ENCODE measurements around the gene OBI1.

OBI1 gene

DNA sequence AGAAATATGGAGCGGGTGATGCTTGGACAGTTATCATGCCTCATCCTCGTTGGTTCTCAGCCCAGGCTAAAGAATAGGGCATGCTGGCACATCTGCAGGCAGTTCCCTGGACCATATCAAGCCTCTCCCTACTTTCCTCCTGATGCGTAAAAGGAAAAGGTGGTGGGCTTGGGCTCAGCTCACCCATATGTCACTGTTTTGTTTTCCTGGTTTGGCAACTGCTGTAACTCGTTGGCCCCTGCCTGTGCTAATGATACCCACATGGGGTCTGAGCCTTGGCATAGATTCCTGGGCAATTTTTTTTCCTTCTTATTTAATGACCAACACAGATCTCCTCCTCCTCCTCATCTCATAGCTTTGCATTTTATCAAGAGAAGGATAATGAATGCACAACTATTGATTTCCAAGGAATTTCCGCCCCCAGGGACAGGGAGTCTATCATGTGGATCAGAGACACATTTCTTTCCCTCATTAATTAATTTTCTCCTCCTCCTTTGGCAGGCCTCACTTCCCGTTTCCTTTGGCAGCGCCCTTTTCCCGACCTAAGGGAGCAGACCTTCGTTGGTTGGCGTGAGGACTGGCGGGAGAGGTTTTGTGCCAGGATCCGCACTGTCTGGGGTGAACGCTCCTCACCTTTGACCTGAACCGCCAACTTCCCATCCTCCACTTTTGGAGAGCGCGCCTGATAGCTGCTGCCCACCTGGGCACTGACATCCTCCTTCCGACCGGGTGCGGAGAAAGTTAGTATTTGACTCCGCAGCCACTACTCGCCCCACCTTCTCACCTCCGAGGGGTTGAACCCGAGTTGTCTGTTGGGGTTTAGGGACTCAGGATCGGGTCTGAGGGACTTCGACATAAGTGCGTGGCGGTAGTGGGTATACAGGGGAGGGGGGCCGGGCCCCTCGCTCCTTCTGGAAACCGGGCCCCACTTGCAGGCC, 52.2 kb downstream of the OBI1 start:
- in situ Hi-C loops (cut with MboI; ENCODE audit: low pct_unique_long_range_greater_than_20kb, low sequenced_read_pairs), result no loop called here
- no peak for DNase-seq

DNA sequence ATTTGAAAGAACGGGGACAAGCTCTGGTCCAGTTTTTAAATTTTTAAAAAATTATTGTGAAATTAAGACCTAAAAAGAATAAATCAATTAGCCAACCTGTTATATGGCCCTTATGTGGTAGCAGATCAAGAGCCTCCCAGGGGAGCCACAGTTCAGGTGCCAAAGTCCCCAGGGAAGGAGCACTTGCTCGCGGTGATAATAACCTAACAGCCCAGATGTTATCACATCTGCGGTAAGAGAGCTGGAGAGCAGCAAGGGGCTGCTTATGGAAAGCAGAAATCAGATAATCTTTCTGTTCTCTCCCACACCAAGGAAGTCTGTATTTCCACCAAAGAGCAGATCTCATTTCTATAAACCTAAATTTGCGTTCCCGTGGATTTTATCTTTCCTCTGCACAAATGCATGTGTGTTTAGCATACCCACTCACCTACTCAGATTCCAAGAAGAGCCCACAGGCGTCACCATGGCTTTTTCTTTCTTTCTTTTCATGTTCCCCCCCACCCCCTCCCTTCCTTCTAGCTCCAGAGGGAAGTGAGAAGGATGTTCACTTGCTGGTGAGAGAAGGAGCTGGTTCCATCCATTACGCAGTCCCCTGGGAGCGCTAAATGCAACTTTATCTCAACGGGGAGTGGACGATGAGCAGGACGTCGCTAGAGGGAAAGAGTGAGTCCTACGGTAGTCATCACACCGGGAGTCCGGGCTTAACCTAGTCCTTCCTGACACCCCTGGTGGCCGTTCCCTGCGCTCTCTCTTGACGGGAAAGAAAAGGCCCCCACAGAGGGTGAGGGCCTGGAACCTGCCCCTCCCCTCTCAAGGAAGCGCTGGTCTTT, 54.0 kb downstream of the OBI1 start:
- in situ Hi-C loops (cut with MboI; ENCODE audit: low pct_unique_long_range_greater_than_20kb, low sequenced_read_pairs), result no loop called here

DNA sequence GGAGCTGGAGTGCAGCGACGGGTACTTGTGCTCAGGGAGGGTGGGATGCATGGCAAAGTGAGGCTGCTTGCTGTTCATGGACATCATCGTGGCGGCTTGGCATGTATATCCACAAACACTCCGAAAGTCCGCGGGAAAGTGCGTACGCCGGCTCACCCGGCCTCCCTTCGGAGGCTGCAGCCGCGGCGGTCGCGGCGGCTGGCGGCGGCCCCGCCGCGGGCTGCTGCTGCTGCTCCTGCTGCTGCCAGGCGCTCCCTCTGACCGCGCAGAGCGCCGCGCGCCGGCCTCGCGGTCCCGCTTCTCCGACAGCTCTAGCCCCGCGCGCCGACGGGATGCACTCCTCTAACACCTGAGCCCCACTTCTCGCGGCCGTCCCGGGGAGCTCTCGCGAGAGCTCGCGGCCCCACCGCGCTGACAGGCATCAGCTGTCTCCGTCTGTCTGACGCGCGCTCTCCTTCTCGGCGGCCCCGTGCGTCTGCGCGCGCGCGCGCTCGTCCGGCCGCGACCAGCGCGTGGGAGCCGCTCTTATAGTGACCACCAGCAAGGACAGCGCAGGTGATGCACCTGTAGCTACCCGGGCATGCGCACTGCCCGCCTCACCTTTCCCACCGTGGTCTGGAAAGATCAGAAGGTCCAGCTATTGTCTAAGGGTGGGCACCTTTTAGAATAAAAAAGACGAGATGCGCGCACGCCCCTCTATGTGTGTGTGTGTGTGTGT, 55.6 kb downstream of the OBI1 start, which contains the start of gene POU4F1:
Gene POU4F1 (minus strand): TSS at position 313 of the 718 bp plus-strand sequence. CDS start 226 bp downstream, at position 87.
- in situ Hi-C loops (cut with MboI; ENCODE audit: low pct_unique_long_range_greater_than_20kb, low sequenced_read_pairs), result no loop called here
- DNase-seq, result peak; percentile 75

More for the DNA sequence above, 54.0 kb downstream of the OBI1 start:
- DNase-seq, result peak; percentile 40

DNA sequence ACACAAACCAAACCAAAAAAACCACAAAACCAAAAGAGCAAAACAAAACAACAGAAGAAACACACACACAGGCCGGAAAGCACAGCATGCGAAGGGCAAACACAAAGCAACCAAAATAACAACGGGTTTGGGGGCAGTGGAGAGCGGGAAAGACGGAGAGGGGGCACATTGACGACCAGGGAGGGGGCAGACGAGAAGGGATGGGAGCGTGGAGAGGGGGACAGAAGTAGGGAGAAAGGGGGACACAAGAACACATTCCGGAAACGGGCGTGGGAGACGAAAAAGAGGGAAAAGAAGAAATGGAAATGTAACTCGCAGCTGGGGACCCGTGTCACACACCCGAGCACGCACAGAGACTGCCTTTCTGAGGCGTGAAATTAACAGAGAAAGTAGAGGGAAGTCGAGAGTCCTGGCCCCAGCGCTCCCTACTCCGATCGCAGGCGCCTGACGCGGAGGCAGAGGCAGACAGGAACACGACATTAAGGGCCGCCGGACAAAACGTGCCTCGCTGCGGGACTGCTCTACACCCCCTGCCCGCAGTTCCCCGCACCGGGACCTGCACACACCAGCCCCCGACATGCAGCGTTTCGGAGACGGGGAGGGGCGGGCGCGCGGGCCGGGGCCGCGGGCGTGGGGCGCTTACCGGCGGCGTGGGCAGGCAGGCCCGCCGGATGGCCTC, 56.3 kb downstream of the OBI1 start:
- in situ Hi-C loops (cut with MboI; ENCODE audit: low pct_unique_long_range_greater_than_20kb, low sequenced_read_pairs), result no loop called here
- peak; percentile 50 for DNase-seq

DNA sequence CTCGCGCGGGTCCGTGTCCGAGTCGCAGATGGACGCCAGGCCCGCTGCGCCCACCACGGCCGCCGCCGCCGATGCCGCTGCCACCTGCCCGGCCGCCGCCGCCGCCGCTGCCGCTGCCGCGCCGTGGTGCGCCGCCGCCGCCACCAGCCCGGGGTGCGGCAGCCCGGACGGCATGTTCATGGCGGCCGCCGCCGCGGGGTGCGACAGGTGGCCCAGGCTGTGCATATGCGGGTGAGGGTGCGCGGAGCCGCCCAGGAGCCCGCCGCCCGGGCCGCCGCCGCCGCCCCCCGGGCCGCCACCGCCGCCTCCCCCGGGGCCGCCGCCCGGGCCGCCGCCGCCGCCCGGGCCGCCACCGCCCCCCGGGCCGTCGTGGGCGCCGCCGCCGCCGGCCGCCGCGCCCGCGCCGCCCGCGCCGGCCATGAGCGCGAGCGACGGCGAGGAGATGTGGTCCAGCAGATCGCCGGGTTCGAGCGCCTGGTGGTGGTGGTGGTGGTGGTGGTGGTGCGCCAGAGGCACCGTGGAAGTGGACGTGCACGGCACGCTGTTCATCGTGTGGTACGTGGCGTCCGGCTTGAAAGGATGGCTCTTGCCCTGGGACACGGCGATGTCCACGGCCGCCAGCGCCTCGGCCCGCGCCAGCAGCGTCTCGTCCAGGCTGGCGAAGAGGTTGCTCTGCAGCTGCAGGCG, 56.9 kb downstream of the OBI1 start:
- in situ Hi-C loops (cut with MboI; ENCODE audit: low pct_unique_long_range_greater_than_20kb, low sequenced_read_pairs), result no loop called here
- DNase-seq, result no peak

DNA sequence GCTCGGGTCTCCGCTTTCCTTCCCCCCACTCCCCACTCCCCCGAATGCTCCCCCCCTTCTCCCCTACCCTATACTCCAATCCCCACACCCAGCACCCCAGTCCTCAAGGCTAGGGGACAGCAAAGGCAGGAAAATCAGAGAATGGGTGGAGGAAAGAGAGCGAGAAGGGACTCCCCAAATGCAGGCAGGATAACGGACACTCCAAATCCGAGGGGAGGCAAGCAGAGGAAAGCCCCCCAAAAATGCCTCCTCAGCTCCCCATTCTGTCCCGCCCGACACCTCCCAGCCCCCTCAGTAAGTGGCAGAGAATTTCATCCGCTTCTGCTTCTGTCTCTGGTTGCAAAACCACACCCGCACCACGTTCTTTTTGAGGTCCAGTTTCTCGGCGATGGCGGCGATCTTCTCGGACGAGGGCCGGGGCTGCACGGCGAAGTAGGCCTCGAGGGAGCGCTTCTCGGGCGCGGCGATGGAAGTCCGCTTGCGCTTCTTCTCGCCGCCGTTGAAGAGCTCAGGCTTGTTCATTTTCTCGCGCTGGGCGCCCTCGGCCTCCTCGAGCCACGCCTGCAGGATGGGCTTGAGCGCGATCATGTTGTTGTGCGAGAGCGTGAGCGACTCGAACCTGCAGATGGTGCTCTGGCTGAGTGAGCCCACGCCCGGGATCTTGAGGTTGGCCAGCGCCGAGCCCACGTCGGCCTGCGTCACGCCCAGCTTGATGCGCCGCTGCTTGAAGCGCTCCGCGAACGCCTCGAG, 57.7 kb downstream of the OBI1 start:
- in situ Hi-C loops (cut with MboI; ENCODE audit: low pct_unique_long_range_greater_than_20kb, low sequenced_read_pairs), result no loop called here
- DNase-seq, result no peak

DNA sequence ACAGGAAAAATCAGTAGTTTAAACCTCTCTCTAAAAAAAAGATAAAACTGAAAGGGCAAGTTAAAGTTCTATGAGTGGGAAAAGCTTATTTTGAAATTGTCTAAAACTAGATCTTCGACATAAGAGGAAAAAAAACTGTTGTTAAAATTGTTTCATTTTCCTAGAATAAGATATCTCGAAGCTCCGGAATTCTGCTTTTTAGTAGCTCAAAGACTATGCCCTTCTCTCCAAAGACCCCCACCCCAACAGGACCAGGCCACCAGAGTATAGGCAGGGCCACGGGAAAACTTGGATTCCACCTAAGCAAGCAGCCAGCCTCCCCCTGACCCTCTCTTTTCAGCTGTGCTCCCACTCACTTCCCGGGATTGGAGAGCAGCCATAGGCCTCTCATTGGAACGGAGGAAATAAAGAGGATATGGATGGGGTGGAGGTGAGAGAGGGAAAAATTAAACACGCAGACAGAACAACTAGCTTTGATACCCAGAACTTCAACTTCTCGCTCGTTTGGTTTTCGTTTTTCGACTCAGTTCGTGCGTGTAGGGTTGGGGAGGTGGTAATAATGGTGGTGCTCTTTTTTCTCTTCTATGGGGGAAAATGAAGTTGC, 58.6 kb downstream of the OBI1 start:
- in situ Hi-C loops (cut with MboI; ENCODE audit: low pct_unique_long_range_greater_than_20kb, low sequenced_read_pairs), result no loop called here
- DNase-seq, result no peak

DNA sequence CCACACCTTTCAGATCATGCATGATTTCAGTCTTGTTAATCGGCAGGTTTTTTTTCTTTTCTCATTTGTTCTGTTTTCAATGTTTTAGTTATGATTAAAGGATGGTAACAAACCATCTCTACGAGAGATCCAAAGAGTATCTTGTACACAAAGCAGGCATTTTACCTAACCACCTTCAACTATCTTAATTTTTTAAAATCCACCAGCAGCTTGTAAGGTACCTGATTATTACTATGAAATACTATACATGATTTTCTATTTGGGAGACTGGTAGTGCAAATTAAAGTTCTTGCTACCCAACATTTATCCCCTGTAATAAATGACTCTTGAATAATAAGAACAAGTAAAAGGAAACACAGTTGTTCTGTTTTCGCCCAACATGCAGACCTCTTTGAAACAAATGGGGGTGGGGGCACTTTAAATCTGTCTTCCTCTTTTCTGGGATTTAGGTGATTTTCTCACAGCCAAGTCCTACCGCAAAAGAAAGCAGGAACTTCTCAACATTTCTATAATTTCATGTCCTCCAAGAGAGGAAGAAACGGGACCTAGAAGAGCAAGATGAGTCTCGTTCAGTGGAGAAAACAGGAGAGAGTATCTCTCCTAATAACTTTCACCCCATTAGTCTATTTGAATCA, 59.2 kb downstream of the OBI1 start:
- in situ Hi-C loops (cut with MboI; ENCODE audit: low pct_unique_long_range_greater_than_20kb, low sequenced_read_pairs), result no loop called here
- DNase-seq, result peak; percentile 77

DNA sequence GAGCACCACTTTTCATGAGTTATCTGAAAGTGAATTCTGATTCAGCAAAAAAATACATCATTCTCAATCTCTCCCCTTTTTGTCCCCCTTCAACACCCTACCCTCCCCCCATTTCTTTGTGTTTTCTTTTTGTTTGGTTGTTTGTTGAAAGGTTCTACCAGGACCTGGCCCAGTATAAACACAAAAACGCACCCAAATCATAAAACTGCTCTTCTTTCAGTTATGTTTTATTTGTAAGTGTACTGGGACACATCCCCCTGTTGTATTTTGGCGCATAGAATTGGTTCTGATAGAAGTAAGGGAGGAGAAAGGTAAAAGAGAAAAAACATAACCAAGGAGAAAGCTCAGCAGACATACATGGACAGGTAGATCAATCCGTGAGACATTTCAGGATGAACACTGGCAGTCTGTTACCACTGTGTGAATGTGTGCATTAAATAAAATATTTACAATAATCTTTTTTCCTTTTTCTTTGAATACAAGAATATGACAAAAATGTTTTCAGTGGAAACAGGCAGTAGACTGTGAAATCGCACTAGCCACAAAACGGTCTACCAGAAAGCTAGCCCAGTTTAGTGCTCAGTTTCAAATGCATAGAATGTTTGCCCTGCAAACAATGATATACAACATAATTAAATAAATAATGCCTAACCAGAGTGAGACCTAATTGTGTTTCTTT, 59.9 kb downstream of the OBI1 start:
- in situ Hi-C loops (cut with MboI; ENCODE audit: low pct_unique_long_range_greater_than_20kb, low sequenced_read_pairs), result no loop called here
- no peak for DNase-seq

DNA sequence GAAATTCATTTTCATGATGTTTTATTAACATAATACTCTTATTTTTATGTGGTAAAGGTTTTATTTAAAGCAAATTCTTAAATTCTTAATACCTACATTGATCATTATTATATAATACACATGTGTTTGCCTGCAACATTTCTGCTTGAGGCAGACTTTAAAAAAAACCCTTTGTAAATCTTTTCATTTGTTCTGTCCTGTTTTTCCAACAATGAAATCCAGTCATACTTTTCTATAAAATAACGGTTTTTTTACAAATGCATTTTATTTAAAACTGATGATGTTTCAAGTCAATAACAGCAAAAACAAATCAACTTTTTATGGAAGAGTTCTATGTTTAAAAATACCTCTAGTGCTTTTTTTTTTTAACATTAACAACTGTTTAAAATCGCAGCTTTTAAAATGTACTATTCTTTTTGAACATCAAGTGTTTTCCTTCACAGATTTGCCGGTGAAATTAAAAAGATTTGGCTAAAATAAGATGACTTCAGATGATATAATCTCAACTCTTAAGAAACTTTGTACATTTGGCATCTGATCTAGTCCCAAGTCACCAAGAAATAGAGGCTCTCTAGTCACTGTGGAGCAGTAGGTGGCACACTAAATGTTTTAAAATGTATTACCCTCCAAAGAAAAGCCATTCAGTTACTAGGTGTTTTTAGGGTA, 60.7 kb downstream of the OBI1 start:
- DNase-seq, result no peak

DNA sequence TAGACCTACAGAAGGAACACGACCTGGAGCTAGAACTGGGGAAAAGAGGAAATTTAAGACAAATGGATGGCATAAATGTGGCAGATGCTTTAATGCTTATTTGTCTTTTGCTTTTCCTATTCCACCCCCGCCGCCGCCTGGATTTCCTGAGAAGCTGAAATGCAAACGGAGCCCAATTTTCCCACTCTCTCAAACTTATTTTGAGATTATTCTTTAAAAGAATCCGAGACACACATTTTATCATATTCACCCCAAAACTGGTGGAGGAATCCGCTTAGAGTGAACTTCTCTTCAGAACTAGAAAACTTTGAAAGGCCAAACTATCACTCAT, 61.4 kb downstream of the OBI1 start:
- no peak for DNase-seq
- in situ Hi-C loops (cut with MboI; ENCODE audit: low pct_unique_long_range_greater_than_20kb, low sequenced_read_pairs), result no loop called here

More for the DNA sequence above, 60.7 kb downstream of the OBI1 start:
- in situ Hi-C loops (cut with MboI; ENCODE audit: low pct_unique_long_range_greater_than_20kb, low sequenced_read_pairs), result no loop called here

DNA sequence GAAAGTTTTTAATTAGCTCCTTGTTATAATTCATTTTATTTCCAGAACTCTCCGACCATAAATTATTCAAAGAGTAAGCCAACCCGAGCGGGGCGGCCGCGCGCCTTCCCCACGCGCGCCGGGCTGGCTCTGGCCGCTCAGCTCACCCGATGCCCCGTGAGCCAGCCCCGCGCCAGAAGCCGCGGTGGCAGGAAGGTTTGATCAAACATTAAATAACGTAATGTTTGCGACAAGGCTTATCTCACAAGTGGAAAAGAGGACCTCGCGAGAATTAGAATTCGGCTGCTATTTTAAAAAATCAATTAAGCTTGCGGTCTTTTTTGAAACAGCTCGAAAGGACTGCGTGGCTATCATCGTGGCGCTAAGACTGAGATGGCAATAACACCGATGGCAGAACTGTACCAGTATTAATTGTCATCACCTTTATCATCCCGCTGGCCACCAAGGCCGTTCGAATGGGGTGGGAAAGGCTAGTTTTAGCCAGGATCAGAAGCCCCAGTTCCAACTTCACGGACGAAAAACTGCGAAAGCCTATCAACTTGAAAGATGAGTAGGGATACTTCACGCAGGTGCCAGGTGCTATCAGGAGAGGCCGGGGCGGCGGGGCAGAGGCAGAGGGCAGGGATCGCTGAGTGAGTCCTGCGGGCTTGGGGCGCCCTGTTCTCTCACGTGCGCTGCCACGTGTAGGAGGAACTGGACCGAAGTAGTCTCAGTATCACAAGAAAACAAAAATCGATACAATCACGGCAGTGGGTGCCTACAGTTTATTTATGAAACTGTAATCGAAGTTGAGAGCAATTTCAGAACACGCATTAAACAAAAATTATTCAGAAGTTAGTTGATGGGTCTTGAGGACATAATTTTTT, 62.0 kb downstream of the OBI1 start:
- in situ Hi-C loops (cut with MboI; ENCODE audit: low pct_unique_long_range_greater_than_20kb, low sequenced_read_pairs), result no loop called here
- no peak for DNase-seq

DNA sequence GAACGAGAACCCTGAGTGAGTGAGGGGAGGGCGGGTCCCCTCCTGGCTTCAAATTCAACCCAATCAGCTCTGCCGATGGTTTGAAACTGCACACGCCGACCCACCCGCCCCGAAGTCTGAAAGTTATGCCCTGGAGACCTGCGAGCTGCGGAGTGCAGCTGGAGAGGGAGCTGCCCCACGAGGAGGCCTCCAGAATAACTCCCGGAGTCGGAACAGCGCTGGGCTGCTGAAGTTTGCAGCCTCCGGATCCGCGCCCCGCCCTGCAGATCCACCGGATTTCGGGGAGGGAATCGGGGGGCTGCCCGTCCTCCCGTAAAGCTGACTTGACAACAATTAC, 62.6 kb downstream of the OBI1 start:
- in situ Hi-C loops (cut with MboI; ENCODE audit: low pct_unique_long_range_greater_than_20kb, low sequenced_read_pairs), result no loop called here
- DNase-seq, result no peak

DNA sequence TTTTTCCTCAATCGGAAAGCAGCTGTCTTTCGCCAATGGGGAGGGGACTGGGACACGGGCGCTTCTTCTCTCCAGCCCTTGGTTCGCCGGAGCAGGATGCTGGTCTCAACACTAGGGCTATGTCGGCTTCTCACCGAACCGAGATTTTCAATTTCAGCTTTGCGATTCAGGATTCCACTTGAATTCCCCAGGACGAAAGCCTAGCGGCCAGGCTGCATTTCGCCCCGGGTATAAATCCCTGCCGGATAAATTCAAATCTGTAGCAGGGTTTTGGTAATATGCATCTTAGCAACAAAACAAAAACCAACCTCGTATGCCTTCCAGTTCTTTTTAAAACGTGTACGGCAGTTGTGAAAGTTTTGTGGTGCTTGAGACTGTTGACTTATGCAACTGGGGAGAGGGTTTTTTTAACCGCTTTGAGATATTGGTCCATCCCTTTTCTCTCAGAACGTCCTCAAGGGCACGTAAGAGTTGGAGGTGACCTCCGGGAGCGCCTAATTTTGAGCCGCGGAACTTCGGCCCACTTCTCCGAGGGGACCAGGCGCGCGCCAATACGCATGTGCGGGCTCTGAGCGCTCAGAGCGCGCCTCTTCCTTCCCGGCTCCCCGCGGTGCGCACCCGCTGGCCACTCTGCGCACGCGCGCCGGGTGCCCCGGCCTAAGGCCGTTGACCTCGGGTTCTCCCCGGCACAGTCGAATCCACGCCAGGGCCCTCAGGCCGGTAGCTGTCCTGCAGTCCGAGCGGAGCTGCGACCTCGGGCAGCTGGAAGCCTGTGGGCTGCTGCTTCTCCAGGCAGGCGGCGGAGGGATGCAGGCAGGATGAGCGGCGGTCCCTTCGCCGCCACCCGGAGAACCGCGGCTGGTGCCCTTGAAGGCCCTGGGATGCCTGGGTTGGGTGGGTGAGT, 63.2 kb downstream of the OBI1 start:
- in situ Hi-C loops (cut with MboI; ENCODE audit: low pct_unique_long_range_greater_than_20kb, low sequenced_read_pairs), result no loop called here
- no peak for DNase-seq
